SKM-1 (cell line): ENCODE results near the gene CCNI2.
"Not testable (repeated sequence)": the region's sequence is repeated elsewhere in the genome, so short reads cannot be mapped to it uniquely, and the experiment has no call there.

Source experiments
- DNase-seq: peaks from one replicate; lab custom pipeline; 2025; ENCODE audit not compliant: unreplicated experiment; lab: John Stamatoyannopoulos, UW

The CCNI2 gene

DNA sequence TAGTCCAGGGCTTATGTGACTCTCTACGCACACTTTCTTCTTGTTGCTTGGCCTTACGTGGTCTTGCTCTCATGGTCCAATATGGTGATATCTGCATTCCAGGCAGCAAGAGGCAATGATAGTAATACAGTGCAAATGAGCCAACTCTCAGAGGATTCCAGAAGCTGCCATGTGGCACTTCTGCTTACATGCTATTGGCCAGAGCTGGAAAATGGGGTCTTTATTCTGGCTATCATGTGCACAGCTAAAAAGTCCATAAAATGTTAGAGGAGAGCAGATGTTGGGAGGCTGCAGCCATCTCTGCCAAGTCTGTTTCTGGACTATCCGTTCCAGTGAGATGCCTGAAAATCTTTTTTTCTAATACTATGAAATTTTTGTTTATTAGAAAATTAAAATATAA, 32.7 kb downstream of the CCNI2 start:
- DNase-seq: no peak

DNA sequence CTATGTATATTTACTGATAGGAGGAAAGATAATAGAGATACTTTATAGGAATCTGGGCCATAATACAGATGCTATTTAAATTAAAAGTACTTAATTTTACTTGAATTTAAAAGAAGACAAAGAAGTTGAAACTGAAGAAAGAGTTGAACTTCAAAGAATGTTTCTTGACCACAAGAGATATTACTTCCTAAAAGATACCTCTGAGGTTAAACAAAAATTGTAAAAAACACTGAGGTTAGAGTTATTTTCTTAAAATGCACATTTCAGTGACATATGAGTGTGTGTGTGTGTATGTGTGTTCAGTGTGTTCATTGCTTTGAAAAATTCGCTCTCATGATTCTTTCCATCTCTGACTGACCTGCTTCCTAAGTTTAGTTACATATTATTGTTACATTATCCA, 33.4 kb downstream of the CCNI2 start:
- no peak for DNase-seq

GRCh38 chr5:132781029-132781428, 33.8 kb downstream of the CCNI2 start:
- DNase-seq: no peak

DNA sequence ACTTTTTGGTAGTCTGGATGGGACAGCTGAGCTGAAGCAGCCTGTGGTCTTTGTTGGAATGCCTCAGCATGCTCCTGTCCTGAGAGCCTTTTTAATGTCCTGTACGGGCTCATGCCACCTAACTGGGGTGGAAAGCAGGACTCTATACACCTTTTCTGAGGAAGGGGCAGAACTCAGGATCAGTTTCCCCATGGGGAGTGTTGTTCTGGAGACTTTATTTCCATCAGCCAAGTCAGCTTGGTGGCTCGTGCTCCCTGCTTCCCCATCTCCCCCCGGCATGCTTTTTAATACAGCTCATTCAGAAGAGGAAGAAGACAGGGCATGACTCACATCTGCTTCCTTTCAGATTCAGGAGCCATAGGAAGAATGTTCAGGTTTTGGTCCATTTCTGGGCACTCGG, 34.9 kb downstream of the CCNI2 start:
- no peak for DNase-seq

DNA sequence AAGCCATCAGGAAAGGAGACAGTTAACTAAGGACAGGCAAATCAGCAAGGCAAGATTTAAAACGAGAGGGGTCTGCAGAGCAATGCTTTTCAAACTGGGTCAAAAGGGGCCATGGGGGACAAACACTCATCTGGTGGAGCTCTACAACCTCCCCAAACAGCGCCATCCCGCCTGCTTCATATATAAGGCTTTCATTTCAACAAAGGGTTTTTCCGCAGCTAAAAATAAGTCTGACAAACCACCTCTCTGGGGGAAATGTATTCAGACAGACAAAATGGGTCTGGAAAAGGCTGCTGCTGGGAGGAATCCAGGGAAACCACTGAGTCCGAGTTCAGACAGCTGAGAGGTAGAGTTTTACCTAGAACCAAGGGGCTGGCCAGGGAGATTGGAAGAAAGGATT, 38.1 kb downstream of the CCNI2 start:
- DNase-seq: no peak

DNA sequence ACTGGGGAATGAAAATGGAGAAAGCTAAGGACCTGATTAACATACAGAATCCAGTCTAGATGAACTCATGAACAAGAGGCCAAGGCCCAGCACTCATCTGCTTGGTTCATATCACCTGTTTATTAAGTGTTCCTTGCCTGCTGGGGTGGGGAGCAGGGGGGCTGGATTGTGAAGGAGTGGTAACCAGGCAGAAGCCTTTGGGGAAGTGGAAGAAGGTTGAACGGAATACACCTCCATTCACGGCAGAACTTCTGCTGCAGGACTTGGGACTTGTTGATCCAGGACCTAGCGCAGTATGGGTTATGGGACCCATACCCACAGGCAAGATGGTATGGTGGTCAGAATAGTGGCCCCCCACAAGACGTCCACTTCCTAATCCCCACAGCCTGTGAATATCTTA, 38.6 kb downstream of the CCNI2 start:
- no peak for DNase-seq

- no peak for DNase-seq
Observed at GRCh38 chr5:132787076-132787475, 39.9 kb downstream of the CCNI2 start.

DNA sequence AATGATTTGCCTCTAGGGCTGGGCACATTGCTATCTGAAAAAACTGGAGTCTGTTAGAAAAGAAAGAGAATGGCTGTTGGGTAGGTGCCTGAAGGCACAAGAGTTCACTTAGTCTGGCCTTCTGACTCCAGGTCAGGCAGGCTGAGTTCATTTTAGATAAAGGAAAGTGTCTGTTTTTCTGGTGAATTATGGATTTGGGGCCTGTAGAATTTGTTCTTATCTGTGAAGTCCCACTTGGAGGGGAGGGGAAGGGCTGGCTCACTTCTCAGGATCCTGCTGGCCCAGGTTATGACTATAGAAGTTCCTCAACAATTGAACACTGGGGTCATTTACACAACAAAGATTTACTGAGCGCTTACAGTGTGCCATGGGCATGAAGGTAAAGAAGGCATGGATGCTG, 41.3 kb downstream of the CCNI2 start:
- DNase-seq: no peak

- no peak for DNase-seq
Observed at GRCh38 chr5:132788990-132789886, 42.0 kb downstream of the CCNI2 start.

GRCh38 chr5:132790201-132790865, 43.1 kb downstream of the CCNI2 start:
- DNase-seq: no peak

- DNase-seq: no peak
Observed at GRCh38 chr5:132791026-132791425, 43.8 kb downstream of the CCNI2 start.

GRCh38 chr5:132797651-132798050, 50.4 kb downstream of the CCNI2 start:
- DNase-seq: no peak

- no peak for DNase-seq
Observed at GRCh38 chr5:132799392-132799791, 52.2 kb downstream of the CCNI2 start.

- no peak for DNase-seq
Observed at GRCh38 chr5:132800545-132800944, 53.3 kb downstream of the CCNI2 start.

GRCh38 chr5:132802044-132802684, 54.9 kb downstream of the CCNI2 start:
- no peak for DNase-seq

DNA sequence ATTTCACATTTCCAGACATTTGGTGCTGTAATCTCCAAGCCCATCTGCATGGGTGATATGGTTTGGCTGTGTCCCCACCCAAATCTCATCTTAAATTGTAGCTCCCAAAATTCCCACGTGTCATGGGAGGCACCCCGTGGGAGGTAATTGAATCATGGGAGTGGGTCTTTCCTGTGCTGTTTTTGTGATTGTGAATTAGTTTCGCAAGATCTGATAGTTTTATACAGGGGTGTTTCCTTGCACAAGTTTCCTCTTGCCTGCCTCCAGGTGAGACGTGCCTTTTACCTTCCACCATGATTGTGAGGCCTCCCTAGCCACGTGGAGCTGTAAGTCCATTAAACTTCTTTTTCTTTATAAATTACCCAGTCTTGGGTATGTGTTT, 55.5 kb downstream of the CCNI2 start:
- DNase-seq: not testable (repeated sequence)
